Mammary epithelial cell (primary cell): ENCODE data around the gene JUP.

Experiments
- EZH2 ChIP-seq: IDR thresholded peaks from 2 replicates; pipeline ENCODE4 v1.6.1; 2012; ENCODE audit warnings: low read length, inconsistent platforms, borderline replicate concordance
- TF ChIP-seq, protein P1 (sequence below), 2 donors: IDR thresholded peaks in 1 of 2; conservative IDR thresholded peaks in 1 of 2; 2 replicates each; pipeline ENCODE4 v1.5.1; 2011 to 2012; ENCODE audit warnings: inconsistent platforms in 2 of 2, low read length in 2 of 2, mild to moderate bottlenecking in 2 of 2, control low read depth in 1 of 2, low read depth in 1 of 2; ENCODE audit not compliant: insufficient read depth in 1 of 2; ENCODE audit errors: extremely low read depth in 1 of 2

DNA sequence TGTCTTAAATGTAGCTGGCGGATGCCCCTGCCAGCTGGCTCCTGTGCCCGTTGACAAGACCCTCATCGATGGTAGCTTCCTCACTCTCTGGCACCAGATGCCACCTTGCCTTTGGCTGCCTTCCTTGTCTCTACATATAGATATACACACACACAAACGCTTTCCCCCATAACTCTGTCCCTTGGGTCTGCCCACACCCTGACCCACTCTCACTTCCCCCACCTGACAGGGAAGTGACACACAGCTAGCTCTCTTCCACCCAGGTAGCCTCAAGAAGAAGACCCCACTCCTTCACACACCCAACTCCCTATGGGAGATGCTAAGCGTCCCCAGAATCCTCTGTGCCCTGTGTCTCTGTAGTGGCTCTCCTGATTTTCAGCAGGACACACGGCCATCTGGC is 25.6 kb downstream of the JUP start:
- TF ChIP-seq, protein P1, sequence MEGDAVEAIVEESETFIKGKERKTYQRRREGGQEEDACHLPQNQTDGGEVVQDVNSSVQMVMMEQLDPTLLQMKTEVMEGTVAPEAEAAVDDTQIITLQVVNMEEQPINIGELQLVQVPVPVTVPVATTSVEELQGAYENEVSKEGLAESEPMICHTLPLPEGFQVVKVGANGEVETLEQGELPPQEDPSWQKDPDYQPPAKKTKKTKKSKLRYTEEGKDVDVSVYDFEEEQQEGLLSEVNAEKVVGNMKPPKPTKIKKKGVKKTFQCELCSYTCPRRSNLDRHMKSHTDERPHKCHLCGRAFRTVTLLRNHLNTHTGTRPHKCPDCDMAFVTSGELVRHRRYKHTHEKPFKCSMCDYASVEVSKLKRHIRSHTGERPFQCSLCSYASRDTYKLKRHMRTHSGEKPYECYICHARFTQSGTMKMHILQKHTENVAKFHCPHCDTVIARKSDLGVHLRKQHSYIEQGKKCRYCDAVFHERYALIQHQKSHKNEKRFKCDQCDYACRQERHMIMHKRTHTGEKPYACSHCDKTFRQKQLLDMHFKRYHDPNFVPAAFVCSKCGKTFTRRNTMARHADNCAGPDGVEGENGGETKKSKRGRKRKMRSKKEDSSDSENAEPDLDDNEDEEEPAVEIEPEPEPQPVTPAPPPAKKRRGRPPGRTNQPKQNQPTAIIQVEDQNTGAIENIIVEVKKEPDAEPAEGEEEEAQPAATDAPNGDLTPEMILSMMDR (conservative IDR thresholded peaks at IDR 0.05 in 1 of 2, IDR thresholded peaks at IDR 0.05 in 1 of 2; ENCODE audit: extremely low read depth in 1 of 2, insufficient read depth in 1 of 2, low read depth in 1 of 2, low read length in 2 of 2), result no peak
- no peak for TF ChIP-seq EZH2
